ENCODE data around the gene MTA3.

- no peak for TF ChIP-seq POLR2A (IDR thresholded peaks at IDR 0.05; ENCODE audit: low read depth, low read length)
- no peak for TF ChIP-seq TAF1 (IDR thresholded peaks at IDR 0.05; ENCODE audit: borderline replicate concordance, low read depth, low read length)
These were observed 116.9 kb downstream of the MTA3 start for GRCh38 chr2:42685303-42685702.
